IMR-90 (cell line): ENCODE measurements around the gene ZNF512. TPM values are rescaled to one million over a fixed set of nuclear protein-coding genes. Genes with fewer than 3 reads are reported as not detected.
A peak's percentile ranks its signal among the peaks of the same experiment; 100 is the strongest.

Experiments
- ATAC-seq: fragments of 200-7000 bp; cut with Tn5 transposase; 2 replicates; pipeline ENCODE4 v1.9.1; 2020; ENCODE audit warnings: low read depth, mild to moderate bottlenecking, moderate library complexity
- BruUV-seq: library from RNA; stranded (reverse); fragments of 400-500 nt; replicated peaks from 2 replicates; lab custom pipeline; 2021; lab: Mats Ljungman, UMichigan
- CTCF ChIA-PET: fragments of 300-600 bp; formaldehyde crosslinking; extraction: SDS; loops from one replicate; lab custom pipeline; 2021; ENCODE audit warnings: antibody characterized with exemption; lab: Yijun Ruan, JAX
- POLR2A ChIA-PET: fragments of 300-600 bp; sonication (Branson Sonifier 250); formaldehyde crosslinking; loops from one replicate; lab custom pipeline; 2022; ENCODE audit warnings: antibody characterized with exemption; ENCODE audit not compliant: unreplicated experiment; lab: Charles Lee
- DNase-seq: peaks from one replicate; pipeline ENCODE4 v3.0.0; 2013
- H2AFZ ChIP-seq: replicated peaks from 2 replicates; pipeline ENCODE3; 2013; ENCODE audit warnings: low read length, mild to moderate bottlenecking; ENCODE audit not compliant: poor library complexity
- H2AK5ac ChIP-seq: 2 replicates; pipeline ENCODE4 v1.6.1; 2013; ENCODE audit warnings: low read depth, low read length, inconsistent platforms
- H2AK9ac ChIP-seq: replicated peaks from 2 replicates; pipeline ENCODE3; 2013; ENCODE audit warnings: mild to moderate bottlenecking, low read depth, low read length, moderate library complexity; ENCODE audit not compliant: poor library complexity
- H2BK120ac ChIP-seq: 2 replicates; pipeline ENCODE4 v1.6.1; 2013; ENCODE audit warnings: low read depth, low read length, inconsistent platforms
- H2BK15ac ChIP-seq: 3 replicates; pipeline ENCODE4 v1.6.1; 2013; ENCODE audit warnings: low read depth, low read length, inconsistent platforms
- H2BK20ac ChIP-seq: 2 replicates; pipeline ENCODE4 v1.6.1; 2013; ENCODE audit warnings: low read depth, mild to moderate bottlenecking, inconsistent platforms, low read length, moderate library complexity
- H2BK5ac ChIP-seq: 2 replicates; pipeline ENCODE4 v1.6.1; 2013; ENCODE audit warnings: mild to moderate bottlenecking, low read depth, low read length, inconsistent platforms; ENCODE audit not compliant: poor library complexity, severe bottlenecking
- H3K14ac ChIP-seq: replicated peaks from 2 replicates; pipeline ENCODE4 v1.6.1; 2013; ENCODE audit warnings: low read depth, low read length, inconsistent platforms
- H3K18ac ChIP-seq: 2 replicates; pipeline ENCODE4 v1.6.1; 2013; ENCODE audit warnings: low read depth, low read length, control low read depth
- H3K23ac ChIP-seq: 2 replicates; pipeline ENCODE4 v1.6.1; 2013; ENCODE audit warnings: low read depth, low read length, inconsistent platforms
- H3K27ac ChIP-seq: 2 replicates; pipeline ENCODE4 v1.5.1; 2013; ENCODE audit warnings: mild to moderate bottlenecking, control low read depth, low read length; ENCODE audit not compliant: insufficient read depth
- H3K27me3 ChIP-seq: 2 replicates; pipeline ENCODE4 v1.6.1; 2013; ENCODE audit warnings: low read length; ENCODE audit not compliant: control insufficient read depth, insufficient read depth
- H3K36me3 ChIP-seq: 2 replicates; pipeline ENCODE4 v1.6.1; 2013; ENCODE audit warnings: low read length, mixed read lengths; ENCODE audit not compliant: control insufficient read depth, insufficient read depth
- H3K4ac ChIP-seq: 2 replicates; pipeline ENCODE4 v1.6.1; 2013; ENCODE audit warnings: low read depth, low read length, inconsistent platforms
- H3K4me1 ChIP-seq: 2 replicates; pipeline ENCODE4 v1.6.1; 2013; ENCODE audit warnings: low read length, mixed read lengths; ENCODE audit not compliant: control insufficient read depth, insufficient read depth
- H3K4me2 ChIP-seq: 2 replicates; pipeline ENCODE4 v1.6.1; 2013; ENCODE audit warnings: low read depth, mild to moderate bottlenecking, control low read depth, low read length, moderate library complexity
- H3K4me3 ChIP-seq: 2 replicates; pipeline ENCODE4 v1.5.1; 2013; ENCODE audit warnings: low read depth, mild to moderate bottlenecking, control low read depth, low read length, moderate library complexity; ENCODE audit not compliant: insufficient read depth
- H3K56ac ChIP-seq: 2 replicates; pipeline ENCODE4 v1.6.1; 2013; ENCODE audit warnings: low read length, inconsistent platforms; ENCODE audit not compliant: insufficient read depth; ENCODE audit errors: extremely low read depth
- H3K79me1 ChIP-seq, 2 experiments: 2 replicates each; pipeline ENCODE4 v1.6.1; 2013; ENCODE audit warnings: low read length in 2 of 2, inconsistent platforms in 1 of 2, low read depth in 1 of 2
- H3K9ac ChIP-seq: 2 replicates; pipeline ENCODE4 v1.6.1; 2013; ENCODE audit warnings: low read depth, low read length, control low read depth
- H3K9me1 ChIP-seq: 2 replicates; pipeline ENCODE4 v1.6.1; 2013; ENCODE audit warnings: low read length, inconsistent platforms; ENCODE audit not compliant: insufficient read depth
- H3K9me3 ChIP-seq: 2 replicates; pipeline ENCODE4 v1.6.1; 2013; ENCODE audit warnings: low read length; ENCODE audit not compliant: control insufficient read depth, insufficient read depth
- H4K20me1 ChIP-seq: 2 replicates; pipeline ENCODE4 v1.6.1; 2013; ENCODE audit warnings: low read length, inconsistent platforms; ENCODE audit not compliant: insufficient read depth
- H4K5ac ChIP-seq: 2 replicates; pipeline ENCODE4 v1.6.1; 2013; ENCODE audit warnings: mild to moderate bottlenecking, low read depth, low read length, control low read depth
- H4K8ac ChIP-seq, 2 experiments: 2 replicates each; pipeline ENCODE4 v1.6.1; 2013; ENCODE audit warnings: low read depth in 2 of 2, low read length in 2 of 2, control low read depth in 1 of 2, inconsistent platforms in 1 of 2
- H4K91ac ChIP-seq: 2 replicates; pipeline ENCODE4 v1.6.1; 2013; ENCODE audit warnings: low read depth, low read length, inconsistent platforms; ENCODE audit not compliant: insufficient read depth
- SMC3 ChIP-seq: fragments of 150-350 bp; IDR thresholded peaks from 2 replicates; pipeline ENCODE4 v1.6.1; 2016; ENCODE audit warnings: low read depth, mild to moderate bottlenecking, antibody characterized with exemption, low read length, moderate library complexity
- WGBS, 2 experiments: methylation state at CpG; one replicate each; pipeline versions ENCODE4 v1.1.5 to v1.1.7; 2013; ENCODE audit warnings: missing lambda C conversion rate in 2 of 2; ENCODE audit not compliant: insufficient read length in 1 of 2; ENCODE audit errors: extremely low coverage in 2 of 2; 5-methylcytosine and 5-hydroxymethylcytosine counted together
- dilution Hi-C: fragments of 300-500 bp; cut with HindIII; formaldehyde crosslinking; loops from one replicate; pipeline ENCODE4 v1.14.3; 2018; ENCODE audit warnings: low sequenced_read_pairs; ENCODE audit not compliant: unreplicated experiment
- in situ Hi-C: fragments of 300-500 bp; cut with MboI; formaldehyde crosslinking; loops from 3 replicates; pipeline ENCODE4 v1.14.3; 2019; ENCODE audit warnings: low sequenced_read_pairs, inconsistent platforms, mixed read lengths
- intact Hi-C: fragments of 100-400 bp; cut with micrococcal nuclease; formaldehyde crosslinking; loops from 2 replicates; pipeline ENCODE4 v1.10.0; 2022
- polyA plus RNA-seq, 3 experiments: library from polyadenylated mRNA; depleted of rRNA; stranded (reverse); fragments of >200 nt; gene quantifications; 2 replicates each; pipeline ENCODE4 v1.2.3, GENCODE V29; 2012; ENCODE audit warnings: low replicate concordance in 1 of 3
- total RNA-seq: library from RNA; depleted of rRNA; stranded (reverse); fragments of >200 nt; gene quantifications from 2 replicates; pipeline ENCODE4 v1.2.3, GENCODE V29; 2012
- TF ChIP-seq, protein P1 (sequence below): conservative IDR thresholded peaks from 2 replicates; pipeline ENCODE4 v1.5.1; 2012; ENCODE audit warnings: mild to moderate bottlenecking, low read depth, low read length, improper control_type of control experiment

The ZNF512 gene
- total and polyA plus RNA-seq, 2 of the 4 experiments (the other 2 are of a cell fraction), result 25.8 to 56.5 TPM

DNA sequence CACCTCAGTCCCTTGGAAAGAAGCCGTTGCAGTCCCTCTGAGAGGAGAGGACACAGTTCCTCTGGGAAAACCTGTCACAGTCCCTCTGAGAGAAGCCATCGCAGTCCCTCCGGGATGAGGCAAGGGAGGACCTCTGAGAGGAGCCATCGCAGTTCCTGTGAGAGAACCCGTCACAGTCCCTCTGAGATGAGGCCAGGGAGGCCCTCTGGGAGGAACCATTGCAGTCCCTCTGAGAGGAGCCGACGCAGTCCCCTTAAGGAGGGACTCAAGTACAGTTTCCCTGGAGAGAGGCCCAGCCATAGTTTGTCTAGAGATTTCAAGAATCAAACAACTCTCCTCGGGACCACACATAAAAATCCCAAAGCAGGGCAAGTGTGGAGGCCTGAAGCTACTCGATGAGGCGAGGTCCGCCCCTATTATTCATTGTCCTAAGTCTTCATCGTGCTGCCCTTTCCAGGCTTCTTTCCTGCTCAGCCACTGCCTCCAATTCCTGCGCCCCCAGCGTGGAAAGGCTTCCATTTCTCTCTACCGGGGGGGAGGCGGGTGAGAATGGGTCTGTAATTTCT, 630 bp upstream of the ZNF512 start:
- intact Hi-C loops, result no loop called here

More for the DNA sequence above, 630 bp upstream of the ZNF512 start:
- ATAC-seq (no peak), DNase-seq (no peak)
- peak overlapping the region; percentile 71; the same call in 2 of the 3 replicates for H2BK15ac ChIP-seq
- H3K4me3 ChIP-seq, result peak overlapping the region; percentile 69
- peak overlapping the region; percentile 86 for H3K14ac ChIP-seq
- H3K27ac ChIP-seq, result peak overlapping the region; percentile 38
- peak overlapping the region; percentile 47; the same call in 1 of the 2 replicates for H3K4me2 ChIP-seq
- ChIA-PET POLR2A (no interaction called here), CTCF (no interaction called here)
- peaks cover 6% of the 10 kb centered on the region; the same call in 1 of the 2 replicates for H3K9me1 ChIP-seq
- TF ChIP-seq, protein P1, sequence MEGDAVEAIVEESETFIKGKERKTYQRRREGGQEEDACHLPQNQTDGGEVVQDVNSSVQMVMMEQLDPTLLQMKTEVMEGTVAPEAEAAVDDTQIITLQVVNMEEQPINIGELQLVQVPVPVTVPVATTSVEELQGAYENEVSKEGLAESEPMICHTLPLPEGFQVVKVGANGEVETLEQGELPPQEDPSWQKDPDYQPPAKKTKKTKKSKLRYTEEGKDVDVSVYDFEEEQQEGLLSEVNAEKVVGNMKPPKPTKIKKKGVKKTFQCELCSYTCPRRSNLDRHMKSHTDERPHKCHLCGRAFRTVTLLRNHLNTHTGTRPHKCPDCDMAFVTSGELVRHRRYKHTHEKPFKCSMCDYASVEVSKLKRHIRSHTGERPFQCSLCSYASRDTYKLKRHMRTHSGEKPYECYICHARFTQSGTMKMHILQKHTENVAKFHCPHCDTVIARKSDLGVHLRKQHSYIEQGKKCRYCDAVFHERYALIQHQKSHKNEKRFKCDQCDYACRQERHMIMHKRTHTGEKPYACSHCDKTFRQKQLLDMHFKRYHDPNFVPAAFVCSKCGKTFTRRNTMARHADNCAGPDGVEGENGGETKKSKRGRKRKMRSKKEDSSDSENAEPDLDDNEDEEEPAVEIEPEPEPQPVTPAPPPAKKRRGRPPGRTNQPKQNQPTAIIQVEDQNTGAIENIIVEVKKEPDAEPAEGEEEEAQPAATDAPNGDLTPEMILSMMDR, result no peak
- TF ChIP-seq SMC3, result no peak
- H3K4me1 ChIP-seq, result peaks cover 3% of the 10 kb centered on the region; the same call in 1 of the 2 replicates
- no peak overlapping the region; the same call in 1 of the 2 replicates for H3K9ac ChIP-seq
- peaks cover 2% of the 10 kb centered on the region; the same call in 1 of the 2 replicates for H3K9me3 ChIP-seq
- peak overlapping the region; percentile 70; the same call in 1 of the 2 replicates for H2BK120ac ChIP-seq
- no TSS peak for BruUV-seq
- dilution Hi-C loops (no loop called here), in situ Hi-C loops (no loop called here)
- peak overlapping the region; percentile 91 for H3K4ac ChIP-seq
- peak overlapping the region; percentile 58; the same call in 1 of the 2 replicates for H2AK5ac ChIP-seq
- no peaks in the 10 kb centered on the region for H3K27me3 ChIP-seq
- peak overlapping the region; percentile 93 for H2AFZ ChIP-seq
- peak overlapping the region; percentile 29 for H2BK5ac ChIP-seq
- peak overlapping the region; percentile 85 for H4K91ac ChIP-seq
- H2BK20ac ChIP-seq, result peak overlapping the region; percentile 50; the same call in 1 of the 2 replicates
- H2AK9ac ChIP-seq, result peak overlapping the region; percentile 87
- peak overlapping the region; percentile 43; the same call in 1 of the 2 replicates for H3K56ac ChIP-seq
- WGBS, 2 experiments, result 97% methylated on average over 5 of the region's 16 CpGs; no CpG with 5 or more reads in 1 of the 2 experiments
- H3K23ac ChIP-seq, result peak overlapping the region; percentile 33; the same call in 1 of the 2 replicates
- no peaks in the 10 kb centered on the region for H3K36me3 ChIP-seq
- peak overlapping the region; percentile 53; the same call in 1 of the 2 replicates for H3K18ac ChIP-seq
- peaks cover 10 to 31% of the 10 kb centered on the region in 2 experiments for H3K79me1 ChIP-seq
- H4K20me1 ChIP-seq, result peaks cover 12% of the 10 kb centered on the region; the same call in 1 of the 2 replicates
- peak overlapping the region; percentile 95 for H4K5ac ChIP-seq
- peak overlapping the region; percentile 87 to 99 for H4K8ac ChIP-seq
